Measurements from ENCODE around the gene JAK3.

DNA sequence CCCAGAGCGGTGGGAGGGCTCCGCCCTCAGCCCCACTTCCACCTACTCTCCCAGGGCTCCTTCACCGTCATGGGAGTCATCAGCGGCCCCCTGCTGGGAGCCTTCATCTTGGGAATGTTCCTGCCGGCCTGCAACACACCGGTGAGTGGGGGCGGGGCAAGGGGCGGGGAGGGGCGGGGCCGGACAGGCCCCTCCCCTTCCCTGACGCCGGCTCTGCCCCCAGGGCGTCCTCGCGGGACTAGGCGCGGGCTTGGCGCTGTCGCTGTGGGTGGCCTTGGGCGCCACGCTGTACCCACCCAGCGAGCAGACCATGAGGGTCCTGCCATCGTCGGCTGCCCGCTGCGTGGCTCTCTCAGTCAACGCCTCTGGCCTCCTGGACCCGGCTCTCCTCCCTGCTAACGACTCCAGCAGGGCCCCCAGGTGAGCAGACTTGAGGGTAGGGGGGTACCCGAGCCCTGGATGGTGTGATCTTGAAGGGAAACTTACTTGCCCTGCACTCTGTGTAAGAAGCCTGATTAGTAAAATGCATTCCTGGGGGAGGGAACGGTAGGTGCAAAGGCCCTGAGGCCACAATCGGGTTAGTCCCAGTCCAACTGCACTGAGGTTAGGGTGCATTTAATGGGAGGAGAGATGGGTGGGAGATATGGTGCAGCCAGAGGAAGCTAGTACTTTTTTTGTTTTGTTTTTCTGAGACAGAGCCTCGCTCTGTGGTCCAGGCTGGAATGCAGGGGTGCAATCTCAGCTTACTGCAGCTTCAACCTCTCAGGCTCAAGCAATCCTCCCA is 36.0 kb upstream of the JAK3 start:
- TF ChIP-seq CTCF (IDR thresholded peaks at IDR 0.05), result no peak
- TF ChIP-seq TFCP2L1 (CRISPR knock-in tag; IDR thresholded peaks at IDR 0.05), result no peak
- TF ChIP-seq MAX (IDR thresholded peaks at IDR 0.05), result no peak
